ENCODE measurements around the gene TEDC1.

Gene TEDC1

DNA sequence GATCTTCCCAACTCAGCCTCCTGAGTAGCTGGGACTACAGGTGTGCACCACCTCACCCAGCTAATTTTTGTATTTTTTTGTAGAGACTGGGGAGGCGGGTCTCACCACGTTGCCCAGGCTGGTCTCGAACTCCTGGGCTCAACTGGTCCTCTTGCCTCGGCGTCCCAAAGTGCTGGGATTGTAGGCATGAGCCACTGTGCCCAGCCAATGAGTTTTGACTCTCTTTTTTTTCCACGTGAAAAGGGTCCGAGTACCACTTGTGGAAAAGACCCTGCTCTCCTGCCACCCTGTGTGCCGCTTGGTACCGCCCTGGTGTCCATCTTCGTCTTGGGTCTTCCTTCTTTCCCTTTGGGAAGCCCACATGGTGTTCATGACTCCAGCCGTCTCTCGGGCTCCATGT lies 17.6 kb downstream of the TEDC1 start (continued):
- no peak for TF ChIP-seq ZNF692 (tag by site-specific recombination; IDR thresholded peaks at IDR 0.05)
- TF ChIP-seq ZFP37 (tag by site-specific recombination; IDR thresholded peaks at IDR 0.05) = no peak

- no peak overlapping the region for H3K4me3 ChIP-seq (ENCODE audit: low read depth, low read length)
- no peak overlapping the region for H3K27ac ChIP-seq (ENCODE audit: extremely low read depth, low read depth, low read length)
- ChIA-PET CTCF (interaction anchor here (0.6 to 2.2 kb wide), 3 partner anchors 9 to 146 kb away, joined by 4 to 6 read pairs (median 5); no protein-coding TSS in a partner anchor), POLR2A (no interaction called here)
- no peaks in the 10 kb centered on the region for H3K36me3 ChIP-seq (ENCODE audit: control insufficient read depth in 2 of 2, insufficient read depth in 1 of 2, low read length in 2 of 2)
- H3K4me1 ChIP-seq (ENCODE audit: control insufficient read depth, insufficient read depth, low read length) = no peaks in the 10 kb centered on the region
- no peaks in the 10 kb centered on the region for H3K9me3 ChIP-seq (ENCODE audit: control insufficient read depth, insufficient read depth, low read depth, low read length)
- TF ChIP-seq KLF16 (tag by site-specific recombination; IDR thresholded peaks at IDR 0.05) (no peak), ZNF37A (tag by site-specific recombination; IDR thresholded peaks at IDR 0.05) (no peak), ZNF548 (tag by site-specific recombination; IDR thresholded peaks at IDR 0.05) (no peak), GLI4 (tag by site-specific recombination; IDR thresholded peaks at IDR 0.05) (no peak), ZNF10 (tag by site-specific recombination; IDR thresholded peaks at IDR 0.05) (no peak), ZNF843 (tag by site-specific recombination; IDR thresholded peaks at IDR 0.05) (no peak), KLF1 (tag by site-specific recombination; IDR thresholded peaks at IDR 0.05) (no peak), ZNF621 (tag by site-specific recombination; IDR thresholded peaks at IDR 0.05) (no peak), RBAK (tag by site-specific recombination; IDR thresholded peaks at IDR 0.05) (no peak), ZSCAN23 (tag by site-specific recombination; IDR thresholded peaks at IDR 0.05) (no peak), ZNF404 (tag by site-specific recombination; IDR thresholded peaks at IDR 0.05) (no peak), ZNF777 (tag by site-specific recombination; IDR thresholded peaks at IDR 0.05; ENCODE audit: borderline replicate concordance) (no peak), ZNF629 (tag by site-specific recombination; IDR thresholded peaks at IDR 0.05) (no peak), REPIN1 (tag by site-specific recombination; IDR thresholded peaks at IDR 0.05; ENCODE audit: low read depth) (no peak), ZNF654 (tag by site-specific recombination; IDR thresholded peaks at IDR 0.05; ENCODE audit: low read depth) (no peak), WT1 (tag by site-specific recombination; IDR thresholded peaks at IDR 0.05) (no peak), KLF17 (tag by site-specific recombination; IDR thresholded peaks at IDR 0.05) (no peak)
- TF ChIP-seq, protein P1, sequence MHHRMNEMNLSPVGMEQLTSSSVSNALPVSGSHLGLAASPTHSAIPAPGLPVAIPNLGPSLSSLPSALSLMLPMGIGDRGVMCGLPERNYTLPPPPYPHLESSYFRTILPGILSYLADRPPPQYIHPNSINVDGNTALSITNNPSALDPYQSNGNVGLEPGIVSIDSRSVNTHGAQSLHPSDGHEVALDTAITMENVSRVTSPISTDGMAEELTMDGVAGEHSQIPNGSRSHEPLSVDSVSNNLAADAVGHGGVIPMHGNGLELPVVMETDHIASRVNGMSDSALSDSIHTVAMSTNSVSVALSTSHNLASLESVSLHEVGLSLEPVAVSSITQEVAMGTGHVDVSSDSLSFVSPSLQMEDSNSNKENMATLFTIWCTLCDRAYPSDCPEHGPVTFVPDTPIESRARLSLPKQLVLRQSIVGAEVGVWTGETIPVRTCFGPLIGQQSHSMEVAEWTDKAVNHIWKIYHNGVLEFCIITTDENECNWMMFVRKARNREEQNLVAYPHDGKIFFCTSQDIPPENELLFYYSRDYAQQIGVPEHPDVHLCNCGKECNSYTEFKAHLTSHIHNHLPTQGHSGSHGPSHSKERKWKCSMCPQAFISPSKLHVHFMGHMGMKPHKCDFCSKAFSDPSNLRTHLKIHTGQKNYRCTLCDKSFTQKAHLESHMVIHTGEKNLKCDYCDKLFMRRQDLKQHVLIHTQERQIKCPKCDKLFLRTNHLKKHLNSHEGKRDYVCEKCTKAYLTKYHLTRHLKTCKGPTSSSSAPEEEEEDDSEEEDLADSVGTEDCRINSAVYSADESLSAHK (tag by site-specific recombination; IDR thresholded peaks at IDR 0.05) = no peak
Measured at GRCh38 chr14:105517096-105517495, 26.1 kb downstream of the TEDC1 start.

DNA sequence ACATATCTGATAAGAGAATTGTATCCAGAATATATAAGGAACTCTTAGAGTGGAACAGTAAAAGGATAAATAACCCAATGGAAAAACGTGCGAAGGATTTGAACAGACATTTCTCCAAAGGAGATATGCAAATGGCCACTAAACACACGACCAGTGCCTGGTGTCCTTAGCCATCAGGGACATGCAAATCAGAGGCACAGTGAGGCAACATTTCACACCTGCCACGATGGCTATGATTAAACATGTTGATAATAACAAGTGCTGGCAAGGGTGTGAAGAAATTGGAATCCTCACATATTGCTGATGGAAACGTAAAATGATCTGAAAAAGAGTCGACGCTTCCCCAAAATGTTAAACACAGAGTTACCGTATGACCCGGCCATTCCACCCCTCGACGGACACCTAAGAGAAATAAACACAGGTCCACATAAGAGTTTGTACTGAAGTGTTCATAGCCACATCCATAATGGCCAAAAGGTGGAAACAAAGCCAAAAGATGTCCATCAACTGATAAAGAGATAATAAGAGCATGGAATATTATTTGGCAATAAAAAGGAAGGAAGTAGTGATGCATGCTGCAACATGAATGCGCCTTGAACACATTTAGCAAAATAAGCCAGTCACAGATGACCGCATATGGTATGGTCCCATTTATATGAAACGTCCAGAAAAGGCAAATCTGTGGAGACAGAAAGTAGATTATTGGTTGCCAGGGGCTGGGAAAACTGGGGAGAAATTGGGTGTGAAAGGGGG lies 29.1 kb downstream of the TEDC1 start:
- ChIA-PET CTCF (no interaction called here), POLR2A (no interaction called here)
- H3K36me3 ChIP-seq (ENCODE audit: control insufficient read depth in 2 of 2, insufficient read depth in 1 of 2, low read length in 2 of 2) = no peaks in the 10 kb centered on the region

More for the DNA sequence above, 29.1 kb downstream of the TEDC1 start:
- Histone ChIP-seq H3K27ac (ENCODE audit: extremely low read depth, low read depth, low read length) (no peak overlapping the region), H3K9me3 (ENCODE audit: control insufficient read depth, insufficient read depth, low read depth, low read length) (no peaks in the 10 kb centered on the region), H3K4me3 (ENCODE audit: low read depth, low read length) (no peak overlapping the region), H3K4me1 (ENCODE audit: control insufficient read depth, insufficient read depth, low read length) (no peaks in the 10 kb centered on the region)
- TF ChIP-seq ZNF513 (tag by site-specific recombination; IDR thresholded peaks at IDR 0.05) = no peak
- no peak for TF ChIP-seq ZBTB7A (tag by site-specific recombination; IDR thresholded peaks at IDR 0.05; ENCODE audit: low read depth)
- TF ChIP-seq ZNF521 (tag by site-specific recombination; IDR thresholded peaks at IDR 0.05) = no peak
- TF ChIP-seq ZBTB44 (tag by site-specific recombination; IDR thresholded peaks at IDR 0.05) = peak; percentile 61
- peak; percentile 73 for TF ChIP-seq ZNF146 (tag by site-specific recombination; IDR thresholded peaks at IDR 0.05)
- no peak for TF ChIP-seq ZNF239 (tag by site-specific recombination; IDR thresholded peaks at IDR 0.05)
- no peak for TF ChIP-seq ZNF664 (tag by site-specific recombination; IDR thresholded peaks at IDR 0.05)
